ENCODE results near the gene UBLCP1.

The UBLCP1 gene

DNA sequence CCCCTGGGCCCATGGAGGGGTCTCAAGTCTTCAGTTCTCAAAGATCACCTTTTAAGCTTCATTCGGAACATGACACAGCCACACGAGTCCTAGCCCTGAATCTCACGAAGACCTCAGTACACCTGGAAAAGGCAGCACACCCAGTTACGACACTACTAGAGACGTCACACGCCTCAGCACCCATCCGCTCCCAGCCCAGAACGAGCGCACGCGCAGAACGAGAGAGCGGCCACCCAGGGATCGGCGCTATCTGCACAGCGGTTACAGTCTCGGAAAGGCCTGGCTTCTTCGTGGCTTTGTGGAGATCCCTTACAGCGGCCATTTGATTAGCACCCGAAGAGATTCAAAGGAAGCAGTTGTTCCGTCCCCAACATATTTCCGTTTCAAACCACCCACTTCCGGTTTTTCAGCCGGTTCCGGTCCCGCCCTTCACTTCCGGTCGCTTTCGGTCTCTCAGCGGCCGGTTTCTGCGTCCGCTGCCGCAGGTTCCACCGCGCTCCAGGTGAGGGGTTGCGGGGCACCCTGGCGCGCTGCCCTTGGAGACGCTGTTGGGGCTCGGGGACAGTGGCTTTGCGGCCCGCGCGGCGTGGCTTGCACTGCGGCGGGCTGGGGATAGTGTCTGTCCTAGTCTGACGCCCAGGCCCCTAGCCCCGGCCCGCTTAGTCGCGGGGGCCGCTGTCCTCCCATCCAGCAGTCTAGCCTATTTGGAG, at the start of gene UBLCP1 (continued):
- TF ChIP-seq, protein P1, sequence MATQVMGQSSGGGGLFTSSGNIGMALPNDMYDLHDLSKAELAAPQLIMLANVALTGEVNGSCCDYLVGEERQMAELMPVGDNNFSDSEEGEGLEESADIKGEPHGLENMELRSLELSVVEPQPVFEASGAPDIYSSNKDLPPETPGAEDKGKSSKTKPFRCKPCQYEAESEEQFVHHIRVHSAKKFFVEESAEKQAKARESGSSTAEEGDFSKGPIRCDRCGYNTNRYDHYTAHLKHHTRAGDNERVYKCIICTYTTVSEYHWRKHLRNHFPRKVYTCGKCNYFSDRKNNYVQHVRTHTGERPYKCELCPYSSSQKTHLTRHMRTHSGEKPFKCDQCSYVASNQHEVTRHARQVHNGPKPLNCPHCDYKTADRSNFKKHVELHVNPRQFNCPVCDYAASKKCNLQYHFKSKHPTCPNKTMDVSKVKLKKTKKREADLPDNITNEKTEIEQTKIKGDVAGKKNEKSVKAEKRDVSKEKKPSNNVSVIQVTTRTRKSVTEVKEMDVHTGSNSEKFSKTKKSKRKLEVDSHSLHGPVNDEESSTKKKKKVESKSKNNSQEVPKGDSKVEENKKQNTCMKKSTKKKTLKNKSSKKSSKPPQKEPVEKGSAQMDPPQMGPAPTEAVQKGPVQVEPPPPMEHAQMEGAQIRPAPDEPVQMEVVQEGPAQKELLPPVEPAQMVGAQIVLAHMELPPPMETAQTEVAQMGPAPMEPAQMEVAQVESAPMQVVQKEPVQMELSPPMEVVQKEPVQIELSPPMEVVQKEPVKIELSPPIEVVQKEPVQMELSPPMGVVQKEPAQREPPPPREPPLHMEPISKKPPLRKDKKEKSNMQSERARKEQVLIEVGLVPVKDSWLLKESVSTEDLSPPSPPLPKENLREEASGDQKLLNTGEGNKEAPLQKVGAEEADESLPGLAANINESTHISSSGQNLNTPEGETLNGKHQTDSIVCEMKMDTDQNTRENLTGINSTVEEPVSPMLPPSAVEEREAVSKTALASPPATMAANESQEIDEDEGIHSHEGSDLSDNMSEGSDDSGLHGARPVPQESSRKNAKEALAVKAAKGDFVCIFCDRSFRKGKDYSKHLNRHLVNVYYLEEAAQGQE (tag by site-specific recombination; IDR thresholded peaks at IDR 0.05) = peak; percentile 89
- TF ChIP-seq ZNF114 (tag by site-specific recombination; IDR thresholded peaks at IDR 0.05) (no peak), ZNF571 (tag by site-specific recombination; IDR thresholded peaks at IDR 0.05) (no peak), ZNF341 (tag by site-specific recombination; IDR thresholded peaks at IDR 0.05; ENCODE audit: low read depth) (no peak), ZNF830 (tag by site-specific recombination; IDR thresholded peaks at IDR 0.05; ENCODE audit: low read depth) (no peak), ZSCAN16 (tag by site-specific recombination; IDR thresholded peaks at IDR 0.05) (no peak), ZNF76 (tag by site-specific recombination; IDR thresholded peaks at IDR 0.05; ENCODE audit: borderline replicate concordance, low read depth) (no peak), MEIS1 (CRISPR knock-in tag; IDR thresholded peaks at IDR 0.05; ENCODE audit: borderline replicate concordance) (no peak), REPIN1 (tag by site-specific recombination; IDR thresholded peaks at IDR 0.05; ENCODE audit: low read depth) (no peak), ZNF266 (tag by site-specific recombination; IDR thresholded peaks at IDR 0.05; ENCODE audit: low read depth) (no peak), ZNF350 (tag by site-specific recombination; IDR thresholded peaks at IDR 0.05) (no peak), ZNF777 (tag by site-specific recombination; IDR thresholded peaks at IDR 0.05; ENCODE audit: borderline replicate concordance) (no peak), ZNF37A (tag by site-specific recombination; IDR thresholded peaks at IDR 0.05) (no peak), ZFP3 (tag by site-specific recombination; IDR thresholded peaks at IDR 0.05; ENCODE audit: low read depth) (no peak), RBAK (tag by site-specific recombination; IDR thresholded peaks at IDR 0.05) (no peak), ZNF530 (tag by site-specific recombination; IDR thresholded peaks at IDR 0.05; ENCODE audit: low read depth) (no peak), ZNF16 (tag by site-specific recombination; IDR thresholded peaks at IDR 0.05; ENCODE audit: low read depth) (no peak), ZNF2 (tag by site-specific recombination; IDR thresholded peaks at IDR 0.05) (peak; percentile 62), ZNF664 (tag by site-specific recombination; IDR thresholded peaks at IDR 0.05) (no peak), ZBTB48 (tag by site-specific recombination; IDR thresholded peaks at IDR 0.05) (peak; percentile 99), ZNF623 (tag by site-specific recombination; IDR thresholded peaks at IDR 0.05) (no peak), TRIM28 (IDR thresholded peaks at IDR 0.05; ENCODE audit: borderline replicate concordance, low read length) (peak; percentile 57; the same call in 1 of the 2 replicates), ZNF626 (tag by site-specific recombination; IDR thresholded peaks at IDR 0.05) (no peak), ZNF624 (tag by site-specific recombination; IDR thresholded peaks at IDR 0.05) (no peak)
- TF ChIP-seq, protein P2, sequence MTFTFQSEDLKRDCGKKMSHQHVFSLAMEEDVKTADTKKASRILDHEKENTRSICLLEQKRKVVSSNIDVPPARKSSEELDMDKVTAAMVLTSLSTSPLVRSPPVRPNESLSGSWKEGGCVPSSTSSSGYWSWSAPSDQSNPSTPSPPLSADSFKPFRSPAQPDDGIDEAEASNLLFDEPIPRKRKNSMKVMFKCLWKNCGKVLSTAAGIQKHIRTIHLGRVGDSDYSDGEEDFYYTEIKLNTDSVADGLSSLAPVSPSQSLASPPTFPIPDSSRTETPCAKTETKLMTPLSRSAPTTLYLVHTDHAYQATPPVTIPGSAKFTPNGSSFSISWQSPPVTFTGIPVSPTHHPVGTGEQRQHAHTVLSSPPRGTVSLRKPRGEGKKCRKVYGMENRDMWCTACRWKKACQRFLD (tag by site-specific recombination; IDR thresholded peaks at IDR 0.05) = peak; percentile 85
- TF ChIP-seq, protein P3, sequence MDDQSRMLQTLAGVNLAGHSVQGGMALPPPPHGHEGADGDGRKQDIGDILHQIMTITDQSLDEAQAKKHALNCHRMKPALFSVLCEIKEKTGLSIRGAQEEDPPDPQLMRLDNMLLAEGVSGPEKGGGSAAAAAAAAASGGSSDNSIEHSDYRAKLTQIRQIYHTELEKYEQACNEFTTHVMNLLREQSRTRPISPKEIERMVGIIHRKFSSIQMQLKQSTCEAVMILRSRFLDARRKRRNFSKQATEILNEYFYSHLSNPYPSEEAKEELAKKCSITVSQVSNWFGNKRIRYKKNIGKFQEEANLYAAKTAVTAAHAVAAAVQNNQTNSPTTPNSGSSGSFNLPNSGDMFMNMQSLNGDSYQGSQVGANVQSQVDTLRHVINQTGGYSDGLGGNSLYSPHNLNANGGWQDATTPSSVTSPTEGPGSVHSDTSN (CRISPR knock-in tag; IDR thresholded peaks at IDR 0.05) = peak; percentile 21; the same call in 1 of the 2 replicates
- TF ChIP-seq, protein P4, sequence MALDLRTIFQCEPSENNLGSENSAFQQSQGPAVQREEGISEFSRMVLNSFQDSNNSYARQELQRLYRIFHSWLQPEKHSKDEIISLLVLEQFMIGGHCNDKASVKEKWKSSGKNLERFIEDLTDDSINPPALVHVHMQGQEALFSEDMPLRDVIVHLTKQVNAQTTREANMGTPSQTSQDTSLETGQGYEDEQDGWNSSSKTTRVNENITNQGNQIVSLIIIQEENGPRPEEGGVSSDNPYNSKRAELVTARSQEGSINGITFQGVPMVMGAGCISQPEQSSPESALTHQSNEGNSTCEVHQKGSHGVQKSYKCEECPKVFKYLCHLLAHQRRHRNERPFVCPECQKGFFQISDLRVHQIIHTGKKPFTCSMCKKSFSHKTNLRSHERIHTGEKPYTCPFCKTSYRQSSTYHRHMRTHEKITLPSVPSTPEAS (tag by site-specific recombination; IDR thresholded peaks at IDR 0.05) = no peak
- TF ChIP-seq, protein P5, sequence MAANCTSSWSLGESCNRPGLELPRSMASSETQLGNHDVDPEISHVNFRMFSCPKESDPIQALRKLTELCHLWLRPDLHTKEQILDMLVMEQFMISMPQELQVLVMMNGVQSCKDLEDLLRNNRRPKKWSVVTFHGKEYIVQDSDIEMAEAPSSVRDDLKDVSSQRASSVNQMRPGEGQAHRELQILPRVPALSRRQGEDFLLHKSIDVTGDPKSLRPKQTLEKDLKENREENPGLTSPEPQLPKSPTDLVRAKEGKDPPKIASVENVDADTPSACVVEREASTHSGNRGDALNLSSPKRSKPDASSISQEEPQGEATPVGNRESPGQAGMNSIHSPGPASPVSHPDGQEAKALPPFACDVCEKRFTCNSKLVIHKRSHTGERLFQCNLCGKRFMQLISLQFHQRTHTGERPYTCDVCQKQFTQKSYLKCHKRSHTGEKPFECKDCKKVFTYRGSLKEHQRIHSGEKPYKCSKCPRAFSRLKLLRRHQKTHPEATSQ (tag by site-specific recombination; IDR thresholded peaks at IDR 0.05) = no peak
- TF ChIP-seq, protein P6, sequence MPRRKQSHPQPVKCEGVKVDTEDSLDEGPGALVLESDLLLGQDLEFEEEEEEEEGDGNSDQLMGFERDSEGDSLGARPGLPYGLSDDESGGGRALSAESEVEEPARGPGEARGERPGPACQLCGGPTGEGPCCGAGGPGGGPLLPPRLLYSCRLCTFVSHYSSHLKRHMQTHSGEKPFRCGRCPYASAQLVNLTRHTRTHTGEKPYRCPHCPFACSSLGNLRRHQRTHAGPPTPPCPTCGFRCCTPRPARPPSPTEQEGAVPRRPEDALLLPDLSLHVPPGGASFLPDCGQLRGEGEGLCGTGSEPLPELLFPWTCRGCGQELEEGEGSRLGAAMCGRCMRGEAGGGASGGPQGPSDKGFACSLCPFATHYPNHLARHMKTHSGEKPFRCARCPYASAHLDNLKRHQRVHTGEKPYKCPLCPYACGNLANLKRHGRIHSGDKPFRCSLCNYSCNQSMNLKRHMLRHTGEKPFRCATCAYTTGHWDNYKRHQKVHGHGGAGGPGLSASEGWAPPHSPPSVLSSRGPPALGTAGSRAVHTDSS (tag by site-specific recombination; IDR thresholded peaks at IDR 0.05) = no peak
